GM12892 (cell line): Measurements from ENCODE around the gene FAM163B.

Experiments used
- POLR2A ChIP-seq: IDR thresholded peaks from 2 replicates; pipeline ENCODE4 v1.6.1; 2011; ENCODE audit warnings: low read depth, low read length, control low read depth
- POLR2AphosphoS5 ChIP-seq: IDR thresholded peaks from 2 replicates; pipeline ENCODE4 v1.6.1; 2011; ENCODE audit warnings: low read depth, low read length, control low read depth

- TF ChIP-seq POLR2AphosphoS5 (no peak), POLR2A (no peak)
These were observed 28.9 kb upstream of the FAM163B start for GRCh38 chr9:133638076-133638475.
